B cell (primary cell): ENCODE data around the gene PITPNM3. TPM values are rescaled to one million over a fixed set of nuclear protein-coding genes. Genes with fewer than 3 reads are reported as not detected.

ENCODE experiments used
- ATAC-seq: fragments of 200-7000 bp; cut with Tn5 transposase; one replicate; pipeline ENCODE4 v1.10.0; 2021; ENCODE audit warnings: low read depth, mild to moderate bottlenecking, moderate number of reproducible peaks, moderate library complexity
- CTCF ChIA-PET: fragments of 350-600 bp; sonication (Branson Sonifier 250); formaldehyde crosslinking; loops from one replicate; lab custom pipeline; 2021; ENCODE audit warnings: antibody characterized with exemption, inconsistent platforms; lab: Charles Lee
- POLR2A ChIA-PET: fragments of 350-600 bp; sonication (Branson Sonifier 250); formaldehyde crosslinking; loops from one replicate; lab custom pipeline; 2021; ENCODE audit warnings: antibody characterized with exemption; lab: Charles Lee
- DNase-seq: peaks from one replicate; pipeline ENCODE4 v3.0.0; 2013
- H2AFZ ChIP-seq: 2 replicates; pipeline ENCODE4 v1.6.1; 2012; ENCODE audit warnings: mild to moderate bottlenecking, low read depth, low read length; ENCODE audit not compliant: insufficient read depth, poor library complexity, severe bottlenecking
- H3K27ac ChIP-seq, 2 donors: 1 replicate in 1 of 2; 2 replicates in 1 of 2; pipeline ENCODE4 v1.5.1; 2012 to 2013; ENCODE audit warnings: low read length in 2 of 2, mild to moderate bottlenecking in 2 of 2, moderate library complexity in 1 of 2
- H3K27me3 ChIP-seq, 4 experiments: fragments of 200-600 bp in 1 of 4; sonication (generic) in 1 of 4; replicated peaks in 1 of 4; 1 replicate in 2 of 4; 2 replicates in 2 of 4; pipeline versions ENCODE4 v1.6.1 to v1.7.0; 2013 to 2016; ENCODE audit warnings: low read length in 3 of 4, mild to moderate bottlenecking in 2 of 4, mixed read lengths in 1 of 4, moderate library complexity in 1 of 4; ENCODE audit not compliant: insufficient read depth in 4 of 4, control insufficient read depth in 3 of 4; ENCODE audit errors: control extremely low read depth in 1 of 4
- H3K36me3 ChIP-seq, 2 experiments: replicated peaks in 1 of 2; 1 replicate in 1 of 2; 2 replicates in 1 of 2; pipeline versions ENCODE4 v1.6.1 to v1.7.1; 2013; ENCODE audit warnings: low read length in 1 of 2; ENCODE audit not compliant: insufficient read depth in 2 of 2, control insufficient read depth in 1 of 2; ENCODE audit errors: control extremely low read depth in 1 of 2, extremely low read depth in 1 of 2
- H3K4me1 ChIP-seq, 2 donors: fragments of 200-600 bp in 1 of 2; sonication (generic) in 1 of 2; 1 replicate in 1 of 2; 2 replicates in 1 of 2; pipeline versions ENCODE4 v1.5.1 to v1.6.1; 2013 to 2017; ENCODE audit warnings: low read length in 2 of 2; ENCODE audit not compliant: control insufficient read depth in 2 of 2, insufficient read depth in 2 of 2
- H3K4me2 ChIP-seq: replicated peaks from 2 replicates; pipeline ENCODE3; 2012; ENCODE audit warnings: mild to moderate bottlenecking, low read depth, low read length; ENCODE audit not compliant: poor library complexity, severe bottlenecking
- H3K4me3 ChIP-seq, 5 experiments: fragments of 200-600 bp in 1 of 5; sonication (generic) in 1 of 5; 1 replicate in 3 of 5; 2 replicates in 2 of 5; pipeline versions ENCODE4 v1.5.1 to v1.7.0; 2011 to 2016; ENCODE audit warnings: low read length in 4 of 5, mild to moderate bottlenecking in 4 of 5, low read depth in 2 of 5, control low read depth in 1 of 5, moderate library complexity in 1 of 5; ENCODE audit not compliant: insufficient read depth in 1 of 5; ENCODE audit errors: control extremely low read depth in 1 of 5, extremely low read depth in 1 of 5
- H3K79me2 ChIP-seq: fragments of 200-600 bp; sonication (generic); one replicate; pipeline ENCODE4 v1.6.0; 2016; ENCODE audit warnings: low read length; ENCODE audit not compliant: control insufficient read depth, insufficient read depth
- H3K9ac ChIP-seq: fragments of 200-600 bp; sonication (generic); 2 replicates; pipeline ENCODE4 v1.6.1; 2017; ENCODE audit warnings: mild to moderate bottlenecking, low read length, moderate library complexity
- H3K9me3 ChIP-seq, 3 donors: one replicate each; pipeline versions ENCODE4 v1.6.1 to v1.7.1; 2013; ENCODE audit warnings: low read length in 2 of 3; ENCODE audit not compliant: control insufficient read depth in 2 of 3, insufficient read depth in 1 of 3; ENCODE audit errors: control extremely low read depth in 1 of 3
- H4K20me1 ChIP-seq: 2 replicates; pipeline ENCODE4 v1.6.0; 2012; ENCODE audit warnings: mild to moderate bottlenecking, low read length; ENCODE audit not compliant: insufficient read depth, control insufficient read depth, poor library complexity, severe bottlenecking
- H3K27ac Mint-ChIP-seq: one replicate; pipeline ENCODE4 v1.8.0; 2021; ENCODE audit warnings: mixed read lengths
- H3K27me3 Mint-ChIP-seq: one replicate; pipeline ENCODE4 v1.8.0; 2021; ENCODE audit warnings: mixed read lengths
- H3K4me1 Mint-ChIP-seq: one replicate; pipeline ENCODE4 v1.8.0; 2021; ENCODE audit warnings: mixed read lengths
- H3K4me3 Mint-ChIP-seq: one replicate; pipeline ENCODE4 v1.8.0; 2021; ENCODE audit warnings: mixed read lengths
- H3K9me3 Mint-ChIP-seq: one replicate; pipeline ENCODE4 v1.8.0; 2022; ENCODE audit warnings: mixed read lengths; ENCODE audit not compliant: insufficient read depth
- CTCF ChIP-seq: fragments of 200-600 bp; IDR thresholded peaks from one replicate; pipeline ENCODE4 v1.8.0; 2022; ENCODE audit warnings: antibody characterized with exemption, mild to moderate bottlenecking
- EZH2 ChIP-seq: IDR thresholded peaks from 2 replicates; pipeline ENCODE4 v1.6.1; 2012; ENCODE audit warnings: borderline replicate concordance, low read depth, mild to moderate bottlenecking, moderate library complexity, low read length; ENCODE audit not compliant: insufficient read depth, poor library complexity, severe bottlenecking
- WGBS: methylation state at CpG from one replicate; pipeline ENCODE4 v1.1.5; 2013; ENCODE audit warnings: missing lambda C conversion rate; ENCODE audit not compliant: insufficient coverage; 5-methylcytosine and 5-hydroxymethylcytosine counted together
- intact Hi-C: fragments of 100-400 bp; cut with micrococcal nuclease; formaldehyde crosslinking; loops from one replicate; pipeline ENCODE4 v1.10.0; 2022
- polyA plus RNA-seq: library from polyadenylated mRNA; depleted of rRNA; stranded (reverse); fragments of >200 nt; gene quantifications from 2 replicates; pipeline ENCODE4 v1.2.3, GENCODE V29; 2012
- total RNA-seq, 2 donors: library from RNA; stranded (reverse); fragments of 120-200 nt in 1 of 2; gene quantifications; 1 replicate in 1 of 2; 2 replicates in 1 of 2; pipeline versions ENCODE4 v1.2.3 to v1.2.4, GENCODE V29; 2013 to 2022

The PITPNM3 gene
- total and polyA plus RNA-seq, 2 donors (not counting 1 experiment from before 2014, with no cell fraction given) = 0.31 to 0.49 TPM

- intact Hi-C loops = no loop called here
- Histone ChIP-seq H3K36me3 (no peaks in the 10 kb centered on the region), H2AFZ (no peak overlapping the region), H3K79me2 (no peaks in the 10 kb centered on the region), H3K27ac (no peak overlapping the region), H4K20me1 (no peaks in the 10 kb centered on the region), H3K27me3 (peaks cover 0 to 21% (median 12%) of the 10 kb centered on the region in 4 experiments), H3K9me3 (no peaks in the 10 kb centered on the region), H3K4me2 (no peak overlapping the region), H3K4me1 (peaks cover 4 to 5% of the 10 kb centered on the region in 2 donors), H3K9ac (no peak overlapping the region), H3K4me3 (no peak overlapping the region)
- DNase-seq (no peak), ATAC-seq (no peak)
- ChIA-PET CTCF (no interaction called here), POLR2A (no interaction called here)
- TF ChIP-seq CTCF (no peak), EZH2 (no peak)
- Mint-ChIP-seq H3K27ac (no peak overlapping the region), H3K4me1 (peaks cover 9% of the 10 kb centered on the region), H3K4me3 (no peak overlapping the region), H3K27me3 (peaks cover 52% of the 10 kb centered on the region), H3K9me3 (no peaks in the 10 kb centered on the region)
These were observed 5.1 kb upstream of the PITPNM3 start for GRCh38 chr17:6561446-6561845.

- Histone ChIP-seq H3K9ac (no peak overlapping the region), H3K27me3 (peaks cover 0 to 27% (median 13%) of the 10 kb centered on the region in 4 experiments), H3K9me3 (peaks cover 0 to 1% (median 0%) of the 10 kb centered on the region in 3 donors), H3K27ac (no peak overlapping the region), H3K36me3 (no peaks in the 10 kb centered on the region), H3K79me2 (no peaks in the 10 kb centered on the region), H4K20me1 (no peaks in the 10 kb centered on the region), H3K4me3 (no peak overlapping the region), H2AFZ (no peak overlapping the region), H3K4me1 (peaks cover 8 to 9% of the 10 kb centered on the region in 2 donors), H3K4me2 (no peak overlapping the region)
- Mint-ChIP-seq H3K4me1 (peaks cover 9% of the 10 kb centered on the region), H3K27me3 (peaks cover 49% of the 10 kb centered on the region), H3K4me3 (no peak overlapping the region), H3K9me3 (no peaks in the 10 kb centered on the region), H3K27ac (no peak overlapping the region)
- 80% methylated on average over 3 of the region's 3 CpGs for WGBS
- intact Hi-C loops = no loop called here
- TF ChIP-seq CTCF (no peak), EZH2 (no peak)
- ATAC-seq (no peak), DNase-seq (no peak)
- POLR2A ChIA-PET = no interaction called here
- CTCF ChIA-PET = no interaction called here
These were observed 4.1 kb upstream of the PITPNM3 start for GRCh38 chr17:6560496-6560895.
